Measurements from ENCODE around the gene SLC22A17. TPM values are rescaled to one million over a fixed set of nuclear protein-coding genes. Genes with fewer than 3 reads are reported as not detected.

The SLC22A17 gene
- polyA plus RNA-seq, 1 donor (not counting 4 experiments of a cell fraction or from before 2014, with no cell fraction given), result 0.76 TPM

- H3K9ac ChIP-seq (ENCODE audit: control insufficient read depth, extremely low read depth, insufficient read depth, low read length), result peak overlapping the region; percentile 59
- no peaks in the 10 kb centered on the region for H3K9me1 ChIP-seq (ENCODE audit: control insufficient read depth, extremely low read depth, insufficient read depth, low read length)
- peaks cover 19 to 22% of the 10 kb centered on the region in 2 experiments for H3K36me3 ChIP-seq (ENCODE audit: control insufficient read depth in 2 of 2, extremely low read depth in 1 of 2, insufficient read depth in 2 of 2, low read length in 2 of 2)
- H3K27me3 ChIP-seq (ENCODE audit: control insufficient read depth, extremely low read depth, insufficient read depth, low read length), result no peaks in the 10 kb centered on the region
- peaks cover 27% of the 10 kb centered on the region for H3K79me2 ChIP-seq (ENCODE audit: control insufficient read depth, insufficient read depth, low read length)
- H3K4me3 ChIP-seq (ENCODE audit: control insufficient read depth in 2 of 3, extremely low read depth in 1 of 3, insufficient read depth in 2 of 3, low read depth in 1 of 3, low read length in 3 of 3), result peak overlapping the region in 2 of 3 experiments; percentile 15 to 41
- no peak overlapping the region for H2AFZ ChIP-seq (ENCODE audit: control insufficient read depth, low read length)
- H4K20me1 ChIP-seq (ENCODE audit: control insufficient read depth, extremely low read depth, insufficient read depth, low read length), result no peaks in the 10 kb centered on the region
- peaks cover 19% of the 10 kb centered on the region for H3K4me1 ChIP-seq (ENCODE audit: control insufficient read depth, extremely low read depth, insufficient read depth, low read length)
- TF ChIP-seq EZH2 (IDR thresholded peaks at IDR 0.05; ENCODE audit: low read length), result no peak
- H3K9me3 ChIP-seq (ENCODE audit: control insufficient read depth, low read depth, low read length), result no peaks in the 10 kb centered on the region
- DNase-seq (ENCODE audit: low read depth, low spot score) (no peak), FAIRE-seq (no peak)
- H3K4me2 ChIP-seq (ENCODE audit: control insufficient read depth, extremely low read depth, insufficient read depth, low read depth, low read length), result peak overlapping the region; percentile 88
- dilution Hi-C loops (cut with MboI; ENCODE audit: extremely low pct_ligation_motif_present, low sequenced_read_pairs), result no loop called here
- H3K27ac ChIP-seq (ENCODE audit: control insufficient read depth, insufficient read depth, low read length), result peak overlapping the region; percentile 90
Observed at GRCh38 chr14:23319746-23320583, 32.7 kb downstream of the SLC22A17 start.

DNA sequence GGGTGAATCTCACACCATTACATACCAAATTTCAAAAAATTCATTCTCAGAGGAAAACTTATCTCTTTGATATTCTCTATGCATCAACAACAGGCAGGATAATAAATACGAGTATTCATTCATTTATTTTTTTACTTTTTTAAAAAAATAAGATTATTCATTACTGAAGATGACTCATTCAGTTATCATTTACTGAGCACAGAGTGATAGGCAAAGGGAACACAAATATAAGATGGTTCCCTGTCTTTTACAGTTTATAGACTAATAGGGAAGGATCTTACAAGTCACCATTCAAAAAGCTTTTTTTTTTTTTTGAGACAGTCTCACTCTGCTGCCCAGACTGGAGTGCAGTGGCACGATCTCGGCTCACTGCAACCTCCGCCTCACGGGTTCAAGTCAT is 36.4 kb downstream of the SLC22A17 start:
- Histone ChIP-seq H3K27me3 (ENCODE audit: control insufficient read depth, extremely low read depth, insufficient read depth, low read length) (no peaks in the 10 kb centered on the region), H3K9me1 (ENCODE audit: control insufficient read depth, extremely low read depth, insufficient read depth, low read length) (no peaks in the 10 kb centered on the region), H3K9ac (ENCODE audit: control insufficient read depth, extremely low read depth, insufficient read depth, low read length) (no peak overlapping the region), H2AFZ (ENCODE audit: control insufficient read depth, low read length) (no peak overlapping the region), H3K4me1 (ENCODE audit: control insufficient read depth, extremely low read depth, insufficient read depth, low read length) (peaks cover 7% of the 10 kb centered on the region), H3K4me3 (ENCODE audit: control insufficient read depth in 2 of 3, extremely low read depth in 1 of 3, insufficient read depth in 2 of 3, low read depth in 1 of 3, low read length in 3 of 3) (no peak overlapping the region), H3K79me2 (ENCODE audit: control insufficient read depth, insufficient read depth, low read length) (peaks cover 18% of the 10 kb centered on the region), H3K9me3 (ENCODE audit: control insufficient read depth, low read depth, low read length) (no peaks in the 10 kb centered on the region), H3K27ac (ENCODE audit: control insufficient read depth, insufficient read depth, low read length) (no peak overlapping the region), H3K4me2 (ENCODE audit: control insufficient read depth, extremely low read depth, insufficient read depth, low read depth, low read length) (no peak overlapping the region), H4K20me1 (ENCODE audit: control insufficient read depth, extremely low read depth, insufficient read depth, low read length) (no peaks in the 10 kb centered on the region), H3K36me3 (ENCODE audit: control insufficient read depth in 2 of 2, extremely low read depth in 1 of 2, insufficient read depth in 2 of 2, low read length in 2 of 2) (peaks cover 11 to 12% of the 10 kb centered on the region in 2 experiments)
- FAIRE-seq (no peak), DNase-seq (ENCODE audit: low read depth, low spot score) (no peak)
- TF ChIP-seq CTCF (optimal IDR thresholded peaks at IDR 0.05 in 1 of 3, IDR thresholded peaks at IDR 0.05 in 1 of 3, conservative IDR thresholded peaks at IDR 0.05 in 1 of 3; ENCODE audit: extremely low read depth in 1 of 3, insufficient read depth in 2 of 3, low read length in 3 of 3), result no peak
- TF ChIP-seq EZH2 (IDR thresholded peaks at IDR 0.05; ENCODE audit: low read length), result no peak
- dilution Hi-C loops (cut with MboI; ENCODE audit: extremely low pct_ligation_motif_present, low sequenced_read_pairs), result no loop called here
